HepG2 (cell line): ENCODE measurements around the gene RAC3. TPM values are rescaled to one million over a fixed set of nuclear protein-coding genes. Genes with fewer than 3 reads are reported as not detected.

ENCODE experiments used
- ARID4A ChIP-seq: sonication (generic); formaldehyde crosslinking; IDR thresholded peaks from 2 replicates; pipeline ENCODE4 v1.5.0; 2020; ENCODE audit warnings: mild to moderate bottlenecking, missing genetic modification reagents, borderline replicate concordance
- KIAA2018 ChIP-seq: sonication (generic); formaldehyde crosslinking; IDR thresholded peaks from 2 replicates; pipeline ENCODE4 v1.5.0; 2020; ENCODE audit warnings: mild to moderate bottlenecking, missing genetic modification reagents, borderline replicate concordance
- PPARG ChIP-seq: conservative IDR thresholded peaks from 2 replicates; pipeline ENCODE4 v1.6.1; 2016; ENCODE audit warnings: missing biosample characterization, missing genetic modification reagents
- RBM22 ChIP-seq: fragments of 200-400 bp; formaldehyde crosslinking; optimal IDR thresholded peaks from 2 replicates; pipeline ENCODE3; 2017; ENCODE audit warnings: mild to moderate bottlenecking, low read length, moderate library complexity
- SRSF1 ChIP-seq: fragments of 200-400 bp; formaldehyde crosslinking; optimal IDR thresholded peaks from 2 replicates; pipeline ENCODE3; 2017; ENCODE audit warnings: mild to moderate bottlenecking, low read depth, low read length, moderate library complexity
- SSRP1 ChIP-seq: IDR thresholded peaks from 2 replicates; pipeline ENCODE4 v1.6.1; 2016; ENCODE audit warnings: control low read depth
- ZNF333 ChIP-seq: sonication (generic); formaldehyde crosslinking; IDR thresholded peaks from 2 replicates; pipeline ENCODE4 v1.4.0; 2020; ENCODE audit warnings: mild to moderate bottlenecking, missing genetic modification reagents, borderline replicate concordance
- polyA plus RNA-seq, 8 experiments: library from polyadenylated mRNA; depleted of rRNA in 3 of 8; stranded (reverse) in 7 of 8; unstranded in 1 of 8; fragments of >200 nt; fragmentation: Illumina TruSeq in 4 of 8; extraction: Trizol in 4 of 8; gene quantifications; 2 replicates each; pipeline versions ENCODE4 v1.2.1 to v1.2.3, GENCODE V29; 2011 to 2016; ENCODE audit warnings: low read depth in 4 of 8, missing spikeins in 1 of 8, mixed read lengths in 1 of 8; ENCODE audit not compliant: insufficient read depth in 1 of 8
- total RNA-seq, 5 experiments: library from RNA; depleted of rRNA; stranded (reverse); fragments of >200 nt; fragmentation: Illumina TruSeq; extraction: Trizol; gene quantifications; 2 replicates each; pipeline ENCODE4 v1.2.3, GENCODE V29; 2016; ENCODE audit warnings: low read depth in 1 of 5
- TF ChIP-seq, protein P1 (sequence below): sonication (generic); formaldehyde crosslinking; IDR thresholded peaks from 2 replicates; pipeline ENCODE4 v1.5.1; 2020; ENCODE audit warnings: mild to moderate bottlenecking, missing genetic modification reagents
- TF ChIP-seq, protein P2 (sequence below): sonication (generic); formaldehyde crosslinking; IDR thresholded peaks from 2 replicates; pipeline ENCODE4 v1.5.1; 2020; ENCODE audit warnings: mild to moderate bottlenecking, moderate library complexity, missing genetic modification reagents

The RAC3 gene
- total and polyA plus RNA-seq, 2 of the 13 experiments (the other 11 are each of a cell fraction or from before 2014, with no cell fraction given) = 10.5 to 21.3 TPM

GRCh38 chr17:82009413-82009812, 22.1 kb upstream of the RAC3 start (continued):
- TF ChIP-seq SRSF1 (peak; percentile 22), RBM22 (peak; percentile 65), KIAA2018 (CRISPR knock-in tag) (no peak), ARID4A (CRISPR knock-in tag) (no peak), PPARG (CRISPR knock-in tag) (no peak), SSRP1 (no peak), ZNF333 (no peak)
- TF ChIP-seq, protein P1, sequence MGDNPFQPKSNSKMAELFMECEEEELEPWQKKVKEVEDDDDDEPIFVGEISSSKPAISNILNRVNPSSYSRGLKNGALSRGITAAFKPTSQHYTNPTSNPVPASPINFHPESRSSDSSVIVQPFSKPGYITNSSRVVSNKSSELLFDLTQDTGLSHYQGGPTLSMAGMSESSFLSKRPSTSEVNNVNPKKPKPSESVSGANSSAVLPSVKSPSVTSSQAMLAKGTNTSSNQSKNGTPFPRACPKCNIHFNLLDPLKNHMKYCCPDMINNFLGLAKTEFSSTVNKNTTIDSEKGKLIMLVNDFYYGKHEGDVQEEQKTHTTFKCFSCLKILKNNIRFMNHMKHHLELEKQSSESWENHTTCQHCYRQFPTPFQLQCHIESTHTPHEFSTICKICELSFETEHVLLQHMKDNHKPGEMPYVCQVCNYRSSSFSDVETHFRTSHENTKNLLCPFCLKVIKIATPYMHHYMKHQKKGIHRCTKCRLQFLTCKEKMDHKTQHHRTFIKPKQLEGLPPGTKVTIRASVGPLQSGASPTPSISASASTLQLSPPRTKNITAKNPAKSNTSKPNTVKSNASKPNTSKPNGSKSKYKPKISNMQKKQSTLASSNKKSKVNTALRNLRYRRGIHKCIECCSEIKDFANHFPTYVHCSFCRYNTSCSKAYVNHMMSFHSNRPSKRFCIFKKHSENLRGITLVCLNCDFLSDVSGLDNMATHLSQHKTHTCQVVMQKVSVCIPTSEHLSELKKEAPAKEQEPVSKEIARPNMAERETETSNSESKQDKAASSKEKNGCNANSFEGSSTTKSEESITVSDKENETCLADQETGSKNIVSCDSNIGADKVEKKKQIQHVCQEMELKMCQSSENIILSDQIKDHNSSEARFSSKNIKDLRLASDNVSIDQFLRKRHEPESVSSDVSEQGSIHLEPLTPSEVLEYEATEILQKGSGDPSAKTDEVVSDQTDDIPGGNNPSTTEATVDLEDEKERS (CRISPR knock-in tag) = no peak
- TF ChIP-seq, protein P2, sequence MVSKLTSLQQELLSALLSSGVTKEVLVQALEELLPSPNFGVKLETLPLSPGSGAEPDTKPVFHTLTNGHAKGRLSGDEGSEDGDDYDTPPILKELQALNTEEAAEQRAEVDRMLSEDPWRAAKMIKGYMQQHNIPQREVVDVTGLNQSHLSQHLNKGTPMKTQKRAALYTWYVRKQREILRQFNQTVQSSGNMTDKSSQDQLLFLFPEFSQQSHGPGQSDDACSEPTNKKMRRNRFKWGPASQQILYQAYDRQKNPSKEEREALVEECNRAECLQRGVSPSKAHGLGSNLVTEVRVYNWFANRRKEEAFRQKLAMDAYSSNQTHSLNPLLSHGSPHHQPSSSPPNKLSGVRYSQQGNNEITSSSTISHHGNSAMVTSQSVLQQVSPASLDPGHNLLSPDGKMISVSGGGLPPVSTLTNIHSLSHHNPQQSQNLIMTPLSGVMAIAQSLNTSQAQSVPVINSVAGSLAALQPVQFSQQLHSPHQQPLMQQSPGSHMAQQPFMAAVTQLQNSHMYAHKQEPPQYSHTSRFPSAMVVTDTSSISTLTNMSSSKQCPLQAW (CRISPR knock-in tag) = no peak
